Umbilical cord (tissue), 2 donors: ENCODE results near the gene CRACDL. TPM values are rescaled to one million over a fixed set of nuclear protein-coding genes. Genes with fewer than 3 reads are reported as not detected.
A peak's percentile ranks its signal among the peaks of the same experiment; 100 is the strongest.

Experiments used
- DNase-seq: peaks from one replicate; pipeline ENCODE4 v3.0.0-alpha.2; 2015; ENCODE audit warnings: low spot score
- total RNA-seq: library from RNA; depleted of rRNA; stranded (reverse); fragments of >200 nt; gene quantifications from one replicate; pipeline ENCODE4 v1.2.3, GENCODE V29; 2014; ENCODE audit warnings: low replicate concordance; ENCODE audit not compliant: insufficient read depth

CRACDL gene
- total RNA-seq, 1 donor from 2014 or later, result 1.9 TPM

DNA sequence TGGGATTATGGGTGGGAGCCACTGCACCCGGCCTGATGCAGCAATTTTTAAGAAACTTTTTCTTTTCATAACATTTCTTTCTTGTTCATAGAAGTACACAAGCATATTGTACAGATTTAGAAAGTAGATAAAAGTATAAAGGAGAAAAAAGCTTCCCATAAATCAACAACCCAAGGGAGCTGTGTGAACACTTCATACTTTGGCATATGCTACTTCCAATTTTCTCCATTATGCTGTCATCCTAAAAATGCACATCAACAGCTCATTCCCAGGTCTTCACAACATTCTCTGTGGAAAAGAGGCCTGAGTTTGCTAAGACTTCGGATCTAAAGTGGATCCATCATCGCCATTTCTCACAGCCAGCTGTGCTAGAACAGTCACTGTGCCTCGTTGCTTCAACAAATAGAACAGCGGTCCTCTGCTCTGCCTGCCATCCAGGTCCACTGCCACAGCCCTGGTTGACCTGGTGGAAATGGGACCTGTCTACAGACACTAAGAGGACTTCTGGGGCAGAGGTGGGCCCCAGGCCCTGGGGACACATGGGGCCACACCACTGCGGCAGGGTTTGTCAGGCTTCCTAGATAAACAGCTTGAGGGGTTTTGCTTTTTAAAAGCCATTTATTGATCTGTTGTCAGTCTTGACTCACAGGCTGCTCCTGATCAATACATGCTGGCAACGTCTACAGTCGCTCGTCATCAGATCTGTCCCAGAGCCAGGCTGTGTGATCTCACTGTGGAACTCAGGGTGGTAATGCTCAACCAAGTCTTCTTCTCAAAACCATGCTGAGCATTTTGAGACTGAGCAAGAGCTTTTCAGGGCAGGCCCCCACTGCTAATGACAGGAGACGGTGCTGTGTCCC is 132.4 kb downstream of the CRACDL start:
- DNase-seq, result no peak

DNA sequence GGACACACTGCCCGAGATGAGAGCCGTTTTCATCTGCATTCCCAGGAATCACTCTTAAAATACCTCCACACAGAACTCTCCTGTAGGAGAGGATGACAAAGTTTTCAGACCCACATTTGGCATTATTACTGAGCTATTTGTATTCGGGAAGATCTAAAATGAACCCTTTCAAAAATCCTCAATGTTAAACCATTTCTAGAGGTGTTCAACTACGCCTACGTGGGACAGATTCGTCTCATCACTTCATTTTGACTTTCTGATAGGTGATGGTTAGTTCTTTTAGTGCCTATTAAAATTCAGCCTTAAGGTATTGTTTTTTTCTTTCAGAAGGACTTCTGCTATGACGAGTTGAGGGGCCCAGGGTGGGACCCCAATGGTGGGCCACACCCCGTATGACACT is 133.7 kb downstream of the CRACDL start:
- no peak for DNase-seq

DNA sequence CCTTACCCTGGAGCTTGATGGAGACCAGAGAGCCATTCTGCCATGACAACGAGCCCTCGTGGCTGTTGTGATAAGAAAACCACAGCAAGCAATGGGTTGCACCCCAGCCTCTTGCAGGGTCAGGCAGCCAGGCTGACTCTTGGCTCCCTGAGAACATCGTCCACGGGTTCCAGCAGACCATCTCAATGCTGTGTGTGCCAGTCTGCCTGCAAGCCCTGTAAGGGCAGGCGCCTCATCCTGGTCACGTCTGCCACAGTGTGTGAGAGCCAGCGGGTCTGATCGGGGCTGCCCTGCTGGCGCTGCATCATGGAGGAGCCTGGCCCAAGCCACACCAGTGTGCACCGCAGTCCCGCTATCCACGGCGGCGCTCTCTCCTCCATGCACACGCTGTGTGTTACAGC is 134.1 kb downstream of the CRACDL start:
- DNase-seq, result no peak

DNA sequence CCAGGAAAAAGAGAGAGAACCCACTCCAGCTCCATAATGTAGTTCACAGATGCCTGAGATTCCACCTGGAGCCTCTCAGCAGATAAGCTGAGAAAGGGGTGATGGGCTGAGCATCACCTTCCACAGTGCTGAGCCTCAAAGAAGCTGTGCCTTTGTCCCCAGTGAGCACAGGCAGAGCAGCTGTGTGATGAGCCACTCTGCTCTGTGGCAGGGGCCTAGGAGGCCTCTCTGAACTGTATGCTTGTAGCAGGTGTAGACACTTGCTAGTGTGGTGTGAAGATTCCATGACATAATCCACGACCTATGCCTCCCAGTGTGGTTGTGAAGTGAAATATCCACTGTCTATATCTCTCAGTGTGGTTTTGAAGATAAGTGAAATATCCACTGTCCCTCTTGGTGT is 134.7 kb downstream of the CRACDL start:
- DNase-seq, result no peak

DNA sequence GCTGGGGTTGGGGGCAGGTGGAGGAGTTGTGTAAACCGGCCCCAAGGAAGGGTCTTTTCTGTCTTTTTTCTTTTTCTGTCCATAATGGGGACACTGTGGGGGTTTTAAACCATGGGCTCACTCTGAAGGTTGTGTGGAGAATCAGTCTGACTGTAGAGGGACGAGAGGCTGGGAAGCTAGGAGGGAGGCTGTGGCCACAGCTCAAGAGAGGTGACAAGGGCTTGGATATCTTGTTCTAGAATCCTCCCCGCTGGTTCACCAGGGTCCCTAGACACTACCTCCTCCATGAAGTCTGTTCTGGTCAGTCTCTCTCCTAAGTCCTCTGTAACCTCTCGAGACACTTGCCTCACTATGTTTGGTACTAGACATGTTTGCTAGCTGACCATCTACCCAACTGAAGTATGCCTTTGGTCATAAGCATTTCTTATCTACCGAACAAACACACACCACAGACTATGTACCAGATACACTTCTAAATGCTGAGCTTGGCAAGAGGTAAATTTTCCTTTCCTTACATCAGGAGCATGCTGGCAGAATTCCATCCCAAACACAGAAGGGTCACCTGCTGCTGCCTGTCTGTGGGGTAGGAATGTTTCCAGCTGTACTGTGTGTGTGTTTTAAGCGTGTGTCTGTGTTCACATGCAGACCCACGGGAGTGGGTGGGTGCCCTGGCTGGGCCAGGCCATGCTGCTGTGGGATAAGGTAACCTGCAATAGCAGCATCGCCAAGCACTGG is 135.5 kb downstream of the CRACDL start:
- no peak for DNase-seq

DNA sequence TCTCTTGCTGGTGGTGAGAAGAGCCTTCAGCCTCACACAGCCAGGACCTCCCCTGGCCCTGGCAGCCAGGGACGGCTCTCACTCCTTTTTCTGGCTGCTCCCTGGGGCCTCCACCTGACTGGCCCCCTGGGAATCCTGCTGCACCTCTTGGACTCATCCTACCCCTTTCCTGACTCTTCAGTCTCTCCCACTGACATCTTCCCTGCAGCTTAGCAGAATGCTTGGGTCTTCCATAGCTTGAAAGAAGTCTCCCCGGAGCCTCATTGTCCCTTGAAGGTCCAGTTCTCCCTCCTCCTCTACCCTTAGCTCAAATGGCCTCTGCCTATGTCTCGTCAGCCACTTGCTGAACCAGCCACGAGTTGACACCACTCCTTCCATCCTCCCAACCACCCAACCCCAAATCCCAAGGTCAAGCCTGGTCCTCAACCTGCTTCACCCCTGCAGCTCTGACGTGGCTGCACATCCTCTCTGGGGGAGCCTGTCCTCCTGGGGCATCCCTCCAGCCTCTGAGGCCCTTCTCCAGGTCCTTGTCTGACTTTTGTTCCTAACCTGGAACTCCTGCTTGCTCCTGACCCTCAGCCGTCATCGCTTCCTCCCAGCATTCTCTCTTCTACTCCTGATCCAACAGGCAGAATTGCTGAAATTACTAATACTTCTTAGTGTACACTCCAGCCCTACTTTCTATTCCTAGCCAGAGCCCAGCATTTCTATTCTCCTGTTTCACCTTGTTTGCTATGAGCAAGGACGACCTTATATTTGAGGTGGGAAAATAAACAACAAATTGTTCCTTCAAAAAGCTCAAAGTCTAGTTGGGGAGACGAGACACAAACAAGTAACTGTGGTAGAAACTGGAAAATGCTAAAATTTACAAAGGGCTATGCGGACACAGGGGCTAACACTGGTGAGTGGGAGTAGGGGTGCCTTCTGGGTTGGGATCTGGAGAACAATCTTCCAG is 136.4 kb downstream of the CRACDL start:
- no peak for DNase-seq

DNA sequence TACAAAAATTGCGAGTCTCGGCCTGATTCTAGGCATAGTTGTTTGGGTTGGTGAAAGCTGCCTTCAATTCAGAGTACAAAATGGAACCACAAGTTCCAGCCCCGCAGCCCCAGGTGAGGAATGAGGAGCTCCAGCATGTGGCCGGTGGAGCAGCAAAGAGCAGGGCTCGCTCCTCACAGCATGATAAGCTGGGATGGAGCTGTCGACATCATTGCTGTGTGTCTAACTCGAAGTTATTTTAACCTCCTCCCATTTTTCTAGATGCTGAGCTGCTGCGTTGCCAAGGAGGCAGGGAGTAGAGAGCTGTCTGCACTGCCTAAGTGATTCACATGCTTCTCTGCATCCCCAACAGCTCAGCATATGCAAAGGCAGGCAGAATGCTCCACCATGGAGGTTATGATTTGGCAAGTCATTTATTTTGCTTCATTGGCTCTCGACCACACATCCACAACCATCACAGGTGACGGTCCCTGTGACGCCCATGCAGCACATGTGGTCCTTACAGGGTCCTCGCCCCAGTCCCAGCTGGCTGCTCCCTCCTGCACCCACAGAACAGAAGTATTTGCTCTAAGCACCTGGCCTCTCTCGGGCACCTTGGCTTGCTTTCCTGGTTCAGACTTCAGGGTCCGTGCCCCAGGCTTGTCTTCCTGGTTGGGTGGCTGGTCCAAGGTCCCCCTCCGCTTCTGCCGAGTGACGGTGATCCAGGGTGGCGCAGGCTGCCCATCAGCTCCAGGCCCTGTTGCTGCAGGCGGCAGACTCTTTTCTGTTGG is 139.1 kb downstream of the CRACDL start:
- DNase-seq, result no peak

DNA sequence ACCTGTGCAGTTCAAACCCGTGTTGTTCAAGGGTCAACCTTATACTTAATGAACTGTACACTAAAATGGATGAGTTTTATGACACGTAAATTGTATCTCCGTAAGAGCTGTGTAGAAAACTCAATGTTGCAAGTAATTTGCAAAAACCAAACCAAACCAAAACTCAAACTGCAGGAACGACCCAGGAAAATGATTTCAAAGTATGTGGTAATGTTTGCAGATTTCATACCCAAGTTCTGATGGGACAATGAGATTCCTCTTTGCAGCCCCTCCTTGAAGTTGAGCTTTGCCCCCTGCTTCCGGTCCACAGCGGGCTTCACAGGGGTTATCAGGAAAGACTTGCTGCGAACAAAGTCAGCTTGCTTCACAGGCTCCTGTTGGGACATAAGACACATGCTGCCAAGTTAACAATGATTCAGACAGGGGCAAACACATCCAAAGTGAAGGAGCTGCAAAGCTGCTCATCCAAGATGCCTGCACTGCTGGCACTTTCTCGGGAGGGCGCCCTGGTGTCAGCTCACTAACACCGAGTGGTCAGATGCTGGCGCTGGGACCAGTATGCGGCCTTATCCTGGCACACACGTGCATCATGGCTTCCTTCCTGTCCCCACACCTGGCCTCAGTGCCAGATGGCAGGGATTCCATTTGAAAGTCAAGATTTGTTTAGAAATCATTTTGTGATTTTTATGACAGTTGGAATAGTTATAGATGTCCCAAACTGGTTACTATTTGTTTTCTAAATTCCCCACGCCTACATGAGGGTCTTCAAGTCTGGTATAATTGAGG is 139.9 kb downstream of the CRACDL start:
- DNase-seq, result no peak

DNA sequence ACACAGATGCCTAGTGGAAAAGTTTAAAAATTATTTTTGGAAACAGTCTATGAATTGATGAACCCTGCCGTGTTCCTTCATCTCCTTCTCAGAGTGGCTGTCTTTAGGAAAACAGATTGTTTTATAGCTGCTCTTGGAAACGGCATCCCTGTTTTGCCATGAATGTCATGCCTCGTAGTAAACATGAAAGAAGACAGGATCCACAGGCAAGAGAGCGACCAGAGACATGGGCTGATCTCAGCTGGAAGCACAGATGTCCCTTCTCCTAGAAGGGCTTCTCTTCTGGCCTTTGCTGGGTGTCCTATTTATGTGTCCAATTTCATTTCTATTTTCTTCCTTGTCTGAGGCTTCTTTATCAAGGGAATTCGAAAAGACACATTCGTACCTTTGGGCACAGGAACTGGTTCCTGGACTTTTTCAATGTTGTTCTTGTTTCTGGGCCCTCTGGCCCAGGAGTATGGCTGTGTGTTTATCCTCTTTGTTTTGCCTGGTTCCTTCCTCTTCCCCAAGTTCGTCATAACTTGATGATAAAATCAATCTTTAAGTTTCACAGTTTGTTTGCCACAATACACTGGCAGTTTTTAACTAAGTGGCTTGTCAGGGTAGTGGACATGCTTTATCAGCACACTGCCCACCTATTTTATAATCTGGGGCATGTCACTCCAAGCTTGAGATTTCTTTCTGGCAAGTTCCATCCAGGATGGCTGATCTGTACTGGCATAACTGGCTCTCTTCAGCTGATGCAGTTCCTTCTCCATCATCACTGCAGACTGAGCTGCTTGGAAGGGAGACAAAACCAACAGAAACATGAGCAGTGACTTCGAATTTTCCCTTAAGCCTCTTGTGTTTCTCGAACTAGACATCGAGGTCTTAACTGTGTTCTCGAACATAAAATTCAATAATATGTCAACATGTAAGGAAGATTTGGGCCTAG is 141.9 kb downstream of the CRACDL start:
- peak; percentile 18 for DNase-seq

DNA sequence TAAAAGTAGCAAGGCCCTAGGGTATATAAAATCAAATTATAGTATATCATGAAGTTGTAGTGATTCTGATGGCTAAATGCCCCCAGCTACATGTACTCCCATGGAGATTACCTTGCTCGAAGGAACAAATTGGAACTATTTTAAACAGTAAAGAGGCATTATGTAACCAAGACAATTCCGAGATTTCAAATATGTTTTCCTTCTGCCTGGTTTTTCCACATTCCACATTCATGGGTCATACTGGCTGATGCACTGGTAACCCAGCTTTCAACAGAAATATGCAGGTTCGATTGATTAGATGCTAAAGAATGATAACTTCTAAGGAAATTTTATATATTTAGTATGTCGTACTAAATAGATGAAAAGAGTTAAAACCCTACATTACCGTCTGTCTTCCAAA is 142.8 kb downstream of the CRACDL start:
- DNase-seq, result peak; percentile 66

DNA sequence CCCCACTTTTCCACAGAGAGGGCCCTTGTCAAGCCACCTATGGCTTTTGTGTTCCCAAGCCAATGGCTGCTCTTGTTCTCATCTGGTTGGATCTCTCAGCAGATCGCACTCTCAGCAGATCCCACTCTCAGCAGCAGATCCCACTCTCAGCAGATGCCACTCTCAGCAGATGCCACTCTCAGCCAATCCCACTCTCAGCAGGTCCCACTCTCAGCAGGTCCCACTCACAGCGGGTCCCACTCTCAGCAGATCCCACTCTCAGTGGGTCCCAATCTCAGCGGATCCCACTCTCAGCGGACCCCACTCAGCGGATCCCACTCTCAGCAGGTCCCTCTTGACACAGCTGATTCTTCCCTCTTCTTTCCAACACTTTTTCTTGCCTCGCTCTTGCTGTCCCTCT is 145.8 kb downstream of the CRACDL start:
- DNase-seq, result no peak

DNA sequence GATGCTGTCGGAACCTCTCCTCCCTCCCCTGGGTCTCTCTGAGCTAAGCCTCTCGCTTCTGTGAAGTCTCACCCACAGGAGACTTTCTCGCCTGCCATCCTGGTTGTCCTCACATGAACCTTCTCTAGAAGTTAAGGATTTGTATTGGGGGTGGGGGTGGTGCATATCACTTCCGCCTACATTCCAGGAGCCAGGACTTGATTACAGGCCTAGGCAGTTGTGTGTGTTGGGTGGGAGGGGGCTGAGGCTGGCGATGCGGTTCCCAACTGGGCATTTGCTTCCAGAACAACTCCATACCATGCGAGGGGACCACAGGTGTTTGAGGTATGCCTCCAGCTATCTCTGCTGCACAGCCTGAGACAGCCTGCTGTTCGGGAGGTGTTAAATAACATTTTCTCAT is 148.3 kb downstream of the CRACDL start:
- no peak for DNase-seq

DNA sequence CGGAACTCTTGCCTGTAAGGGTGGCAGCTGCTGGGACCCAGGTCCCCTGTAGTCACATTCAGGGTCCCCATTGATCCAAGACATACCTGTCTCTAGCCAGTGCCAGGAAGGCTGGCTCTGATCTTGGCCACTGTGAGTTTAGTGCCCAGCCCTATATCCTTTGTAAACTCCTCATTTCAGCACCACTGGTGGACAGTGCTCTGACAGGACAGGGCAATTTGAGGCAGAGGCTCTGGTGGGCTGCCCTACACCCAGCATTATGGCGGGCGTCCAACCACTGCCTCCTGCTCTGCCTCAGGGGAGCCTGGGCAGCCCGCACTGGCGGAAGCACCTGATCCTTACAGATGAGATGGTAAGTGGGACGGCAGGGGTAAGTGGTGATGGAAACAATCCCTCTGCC is 149.8 kb downstream of the CRACDL start:
- no peak for DNase-seq

DNA sequence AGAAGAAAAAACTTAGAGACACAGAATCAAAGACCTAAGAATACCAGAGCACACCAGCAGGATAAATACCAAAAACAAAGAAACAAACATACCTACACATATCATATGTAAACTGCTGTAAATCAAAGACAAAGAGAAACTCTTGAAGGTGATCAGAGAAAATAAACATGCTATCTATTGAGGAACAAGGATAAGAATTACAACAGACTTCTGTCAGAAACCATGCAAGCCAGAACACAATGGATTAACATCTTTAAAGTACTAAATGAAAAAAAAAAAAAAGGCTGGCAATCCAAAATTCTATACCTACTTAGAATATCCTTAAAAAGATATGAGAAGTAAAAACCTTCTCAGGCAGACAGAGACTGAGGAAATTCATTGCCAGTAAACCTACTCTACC is 153.5 kb downstream of the CRACDL start:
- DNase-seq, result no peak

DNA sequence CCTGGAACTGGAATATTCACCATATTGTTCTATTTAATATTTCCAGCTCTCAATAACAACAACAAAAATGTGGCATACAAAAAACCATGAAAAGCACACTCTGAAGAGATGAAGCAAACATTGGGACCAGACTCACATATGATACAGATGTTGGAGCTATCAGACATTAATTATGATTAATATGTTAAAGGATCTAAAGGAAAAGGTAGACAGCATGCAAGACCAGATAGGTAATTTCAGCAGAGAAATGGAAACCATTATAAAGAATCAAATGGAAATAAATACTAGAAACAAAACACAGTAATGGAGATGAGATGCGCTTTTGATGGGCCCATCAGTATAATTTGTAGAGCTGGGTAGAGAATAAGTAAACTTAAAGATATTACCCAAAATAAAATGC is 154.2 kb downstream of the CRACDL start:
- no peak for DNase-seq

DNA sequence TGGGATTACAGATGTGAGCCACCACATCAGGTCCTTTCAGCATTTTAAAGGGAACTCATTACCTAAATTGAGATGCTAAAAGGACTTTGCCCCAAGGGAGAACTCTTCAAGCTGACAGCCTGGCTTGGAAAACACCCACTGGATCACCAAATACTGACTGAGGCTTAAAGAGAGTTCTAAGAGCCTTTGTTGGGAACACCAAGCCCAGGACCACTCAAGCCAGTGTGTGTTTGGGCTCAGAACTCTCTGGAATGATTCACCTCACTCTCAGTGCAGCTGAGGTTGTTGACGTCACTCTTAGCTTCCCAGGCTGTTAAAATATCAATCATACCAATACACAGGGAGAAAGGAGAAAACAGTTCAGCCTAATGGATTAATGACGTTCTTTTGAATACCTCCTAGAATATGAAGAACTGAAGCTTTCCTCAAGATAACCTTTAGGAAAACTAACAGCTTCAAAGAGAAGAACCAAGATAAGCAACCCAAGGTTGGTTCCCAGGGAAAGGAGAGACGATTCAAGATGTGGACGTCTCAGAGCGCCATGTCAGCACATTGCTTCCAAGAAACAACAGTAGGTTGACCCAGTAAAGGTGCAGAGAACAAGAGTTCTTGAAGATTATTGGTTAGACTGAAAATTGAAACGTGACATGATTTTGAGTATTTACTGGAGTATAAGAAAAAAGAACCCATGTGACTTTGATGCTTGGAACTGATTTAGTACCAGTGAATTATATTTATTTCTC is 157.1 kb downstream of the CRACDL start:
- DNase-seq, result no peak

DNA sequence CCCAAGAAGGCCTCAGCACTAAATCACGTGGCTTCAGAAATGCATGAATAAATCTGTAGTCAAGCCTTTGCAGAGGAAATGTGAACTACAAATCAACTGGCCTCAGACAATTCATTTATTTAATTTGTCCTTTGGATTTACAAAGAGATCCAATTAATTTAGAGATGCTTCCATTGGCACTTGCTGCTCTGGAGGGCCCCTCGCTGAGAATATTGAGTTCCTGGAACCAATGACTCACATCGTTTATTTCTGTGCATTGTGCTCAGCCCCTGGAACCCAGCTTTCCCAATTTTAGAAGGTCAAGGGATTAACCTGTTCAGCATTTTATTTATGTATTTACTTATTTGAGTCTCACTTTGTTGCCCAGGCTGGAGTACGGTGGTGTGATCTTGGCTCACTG is 157.9 kb downstream of the CRACDL start:
- no peak for DNase-seq

DNA sequence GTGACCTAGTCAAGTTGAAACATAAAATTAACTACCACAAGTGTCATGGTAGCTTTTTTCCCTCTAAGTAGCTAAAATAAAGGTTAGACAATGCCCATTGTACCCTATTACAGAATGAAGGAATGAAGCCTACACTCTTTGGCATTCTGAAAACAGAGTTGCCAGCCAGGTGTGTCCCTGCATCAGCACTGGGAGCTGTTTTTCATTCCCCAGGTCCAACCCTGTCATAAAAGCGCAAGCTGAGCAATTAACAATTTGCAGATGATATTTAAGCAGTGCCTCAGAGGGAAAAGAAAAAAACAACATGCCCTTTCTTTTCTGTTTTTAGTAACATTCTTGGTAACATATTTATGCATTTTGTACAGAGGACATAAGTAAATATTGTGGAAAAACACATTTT is 158.3 kb downstream of the CRACDL start:
- DNase-seq, result no peak

DNA sequence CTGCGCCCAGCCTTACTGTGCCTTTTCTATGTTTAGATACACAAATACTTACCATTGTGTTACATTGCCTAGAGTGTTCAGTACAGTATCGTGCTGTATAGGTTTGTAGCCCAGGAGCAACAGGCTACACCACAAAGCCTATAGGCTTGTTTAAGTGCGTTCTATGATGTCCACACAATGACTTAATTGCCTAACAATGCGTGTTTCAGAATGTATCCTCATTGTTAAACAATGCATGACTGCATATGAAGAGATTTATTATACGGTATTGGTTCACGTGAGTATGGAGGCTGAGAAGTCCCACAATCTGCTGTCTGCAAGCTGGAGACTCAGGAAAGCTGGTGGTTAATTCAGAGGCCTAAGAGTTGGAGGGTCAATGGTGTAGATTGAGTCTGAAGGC is 158.9 kb downstream of the CRACDL start:
- DNase-seq, result no peak
